ENCODE data around the gene ERICH3.

Gene ERICH3

GRCh38 chr1:74522148-74522547 is 151.4 kb downstream of the ERICH3 start:
- no peak overlapping the region for H3K4me3 ChIP-seq (ENCODE audit: low read depth, low read length)
